ENCODE data around the gene ORC1. TPM values are rescaled to one million over a fixed set of nuclear protein-coding genes. Genes with fewer than 3 reads are reported as not detected.

Gene ORC1
- total and polyA plus RNA-seq, 2 of the 8 experiments (the other 6 are each of a cell fraction or from before 2014, with no cell fraction given), result 36.9 to 49.0 TPM

- WGBS, 2 experiments (ENCODE audit: extremely low coverage in 1 of 2, insufficient coverage in 1 of 2, insufficient read length in 1 of 2, insufficient replicate concordance in 2 of 2, low coverage in 1 of 2, low lambda C conversion rate in 2 of 2, missing lambda C conversion rate in 1 of 2), result 84% methylated on average over 3 of the region's 3 CpGs; no CpG with 5 or more reads in 1 of the 2 experiments
- Histone ChIP-seq H3K27ac (ENCODE audit: low read depth, low read length) (no peak overlapping the region), H3K9ac (replicated peaks in 1 of 4; ENCODE audit: extremely low read depth in 1 of 4, low read depth in 3 of 4, low read length in 3 of 4) (no peak overlapping the region), H2BK15ac (ENCODE audit: low read length) (no peak overlapping the region), H2BK120ac (replicated peaks; ENCODE audit: low read depth, low read length) (no peak overlapping the region), H3K23me2 (ENCODE audit: low read depth, low read length) (no peaks in the 10 kb centered on the region), H3K36me3 (ENCODE audit: control insufficient read depth in 2 of 4, insufficient read depth in 4 of 4, low read length in 3 of 4) (peaks cover 4 to 41% (median 17%) of the 10 kb centered on the region in 4 experiments), H3K4ac (replicated peaks; ENCODE audit: insufficient read length, low read depth, low read length) (no peak overlapping the region), H3K79me1 (ENCODE audit: low read depth, low read length) (no peaks in the 10 kb centered on the region), H2BK12ac (ENCODE audit: low read depth, low read length) (no peak overlapping the region), H2BK20ac (ENCODE audit: low read length) (no peak overlapping the region), H3K14ac (ENCODE audit: insufficient read length) (no peak overlapping the region), H2AFZ (ENCODE audit: low read length) (no peak overlapping the region), H4K8ac (ENCODE audit: extremely low read depth, insufficient read depth, low read length) (no peak overlapping the region), H4K5ac (ENCODE audit: insufficient read length, low read depth, low read length) (no peak overlapping the region), H3K4me1 (replicated peaks in 1 of 4; ENCODE audit: control insufficient read depth in 3 of 4, insufficient read depth in 4 of 4, low read length in 3 of 4) (no peaks in the 10 kb centered on the region; a peak in 1 of 7 replicates), H4K20me1 (replicated peaks in 1 of 2; ENCODE audit: control insufficient read depth in 1 of 2, insufficient read depth in 2 of 2, low read length in 2 of 2) (peaks cover 0 to 1% of the 10 kb centered on the region in 2 experiments), H3K27me3 (replicated peaks in 1 of 4; ENCODE audit: control insufficient read depth in 3 of 4, extremely low read depth in 1 of 4, insufficient read depth in 3 of 4, low read length in 3 of 4) (no peaks in the 10 kb centered on the region), H3K56ac (replicated peaks; ENCODE audit: insufficient read length, low read depth, low read length) (no peak overlapping the region), H3K79me2 (ENCODE audit: control insufficient read depth in 1 of 2, insufficient read depth in 2 of 2, low read length in 2 of 2) (no peaks in the 10 kb centered on the region), H3K9me3 (ENCODE audit: insufficient read depth in 2 of 2, low read depth in 1 of 2, low read length in 1 of 2) (no peaks in the 10 kb centered on the region), H3K23ac (ENCODE audit: insufficient read length) (no peak overlapping the region), H3K4me2 (ENCODE audit: insufficient read depth in 1 of 2, low read depth in 2 of 2, low read length in 2 of 2) (no peak overlapping the region), H2BK5ac (ENCODE audit: low read depth, low read length) (no peak overlapping the region), H4K91ac (replicated peaks; ENCODE audit: insufficient read length, low read length) (no peak overlapping the region), H3K4me3 (ENCODE audit: extremely low read depth in 1 of 4, insufficient read depth in 2 of 4, low read depth in 3 of 4, low read length in 4 of 4) (no peak overlapping the region), H2AK5ac (ENCODE audit: low read depth, low read length) (no peak overlapping the region), H3K18ac (ENCODE audit: extremely low read depth, low read length) (no peak overlapping the region)
- DNase-seq (ENCODE audit: low read depth in 1 of 2, low spot score in 2 of 2), result no peak
- no peak for FAIRE-seq
- POLR2A ChIA-PET (ENCODE audit: partially characterized antibody), result interaction anchor here (0.6 to 1.4 kb wide), 5 partner anchors 10 to 47 kb away, joined by 3 to 5 read pairs (median 3); partner anchors contain the start of genes ORC1 and PRPF38A
- CTCF ChIA-PET (ENCODE audit: partially characterized antibody), result interaction anchor here (1.5 to 1.9 kb wide), 2 partner anchors 21 to 260 kb away, joined by 5 read pairs; no protein-coding TSS in a partner anchor
- TF ChIP-seq SIRT6 (IDR thresholded peaks at IDR 0.05; ENCODE audit: low read length) (no peak), RBBP5 (IDR thresholded peaks at IDR 0.05; ENCODE audit: borderline replicate concordance, low read depth, low read length) (no peak), CHD1 (IDR thresholded peaks at IDR 0.05; ENCODE audit: low read depth, low read length) (no peak), SP1 (IDR thresholded peaks at IDR 0.05; ENCODE audit: low read depth, low read length) (no peak), SUZ12 (IDR thresholded peaks at IDR 0.05; ENCODE audit: low read length) (no peak), CEBPB (IDR thresholded peaks at IDR 0.05; ENCODE audit: low read depth, low read length) (no peak), TEAD4 (IDR thresholded peaks at IDR 0.05; ENCODE audit: low read depth, low read length) (no peak), NANOG (IDR thresholded peaks at IDR 0.05; ENCODE audit: insufficient read depth, low read depth, low read length, poor library complexity, severe bottlenecking) (no peak), CBX5 (IDR thresholded peaks at IDR 0.05; ENCODE audit: low read depth, low read length) (no peak), ATF2 (IDR thresholded peaks at IDR 0.05; ENCODE audit: low read length) (no peak), ZNF274 (IDR thresholded peaks at IDR 0.05; ENCODE audit: borderline replicate concordance, extremely low read depth, low read length) (no peak), CBX8 (IDR thresholded peaks at IDR 0.05; ENCODE audit: borderline replicate concordance, low read depth, low read length) (no peak), SRF (IDR thresholded peaks at IDR 0.05; ENCODE audit: low read depth, low read length) (no peak), CREB1 (IDR thresholded peaks at IDR 0.05) (no peak)
Observed at GRCh38 chr1:52426371-52426770, 22.1 kb upstream of the ORC1 start.
